IMR-90 (cell line): ENCODE data around the gene MARS1. TPM values are rescaled to one million over a fixed set of nuclear protein-coding genes. Genes with fewer than 3 reads are reported as not detected.

Source experiments
- ATAC-seq: fragments of 200-7000 bp; cut with Tn5 transposase; 2 replicates; pipeline ENCODE4 v1.9.1; 2020; ENCODE audit warnings: low read depth, mild to moderate bottlenecking, moderate library complexity
- BruUV-seq: library from RNA; stranded (reverse); fragments of 400-500 nt; replicated peaks from 2 replicates; lab custom pipeline; 2021; lab: Mats Ljungman, UMichigan
- CTCF ChIA-PET: fragments of 300-600 bp; formaldehyde crosslinking; extraction: SDS; loops from one replicate; lab custom pipeline; 2021; ENCODE audit warnings: antibody characterized with exemption; lab: Yijun Ruan, JAX
- POLR2A ChIA-PET: fragments of 300-600 bp; sonication (Branson Sonifier 250); formaldehyde crosslinking; loops from one replicate; lab custom pipeline; 2022; ENCODE audit warnings: antibody characterized with exemption; ENCODE audit not compliant: unreplicated experiment; lab: Charles Lee
- DNase-seq: peaks from one replicate; pipeline ENCODE4 v3.0.0; 2013
- H2AFZ ChIP-seq: replicated peaks from 2 replicates; pipeline ENCODE3; 2013; ENCODE audit warnings: low read length, mild to moderate bottlenecking; ENCODE audit not compliant: poor library complexity
- H2AK5ac ChIP-seq: 2 replicates; pipeline ENCODE4 v1.6.1; 2013; ENCODE audit warnings: low read depth, low read length, inconsistent platforms
- H2AK9ac ChIP-seq: replicated peaks from 2 replicates; pipeline ENCODE3; 2013; ENCODE audit warnings: mild to moderate bottlenecking, low read depth, low read length, moderate library complexity; ENCODE audit not compliant: poor library complexity
- H2BK120ac ChIP-seq: 2 replicates; pipeline ENCODE4 v1.6.1; 2013; ENCODE audit warnings: low read depth, low read length, inconsistent platforms
- H2BK15ac ChIP-seq: 3 replicates; pipeline ENCODE4 v1.6.1; 2013; ENCODE audit warnings: low read depth, low read length, inconsistent platforms
- H2BK20ac ChIP-seq: 2 replicates; pipeline ENCODE4 v1.6.1; 2013; ENCODE audit warnings: low read depth, mild to moderate bottlenecking, inconsistent platforms, low read length, moderate library complexity
- H2BK5ac ChIP-seq: 2 replicates; pipeline ENCODE4 v1.6.1; 2013; ENCODE audit warnings: mild to moderate bottlenecking, low read depth, low read length, inconsistent platforms; ENCODE audit not compliant: poor library complexity, severe bottlenecking
- H3K14ac ChIP-seq: replicated peaks from 2 replicates; pipeline ENCODE4 v1.6.1; 2013; ENCODE audit warnings: low read depth, low read length, inconsistent platforms
- H3K18ac ChIP-seq: 2 replicates; pipeline ENCODE4 v1.6.1; 2013; ENCODE audit warnings: low read depth, low read length, control low read depth
- H3K23ac ChIP-seq: 2 replicates; pipeline ENCODE4 v1.6.1; 2013; ENCODE audit warnings: low read depth, low read length, inconsistent platforms
- H3K27ac ChIP-seq: 2 replicates; pipeline ENCODE4 v1.5.1; 2013; ENCODE audit warnings: mild to moderate bottlenecking, control low read depth, low read length; ENCODE audit not compliant: insufficient read depth
- H3K27me3 ChIP-seq: 2 replicates; pipeline ENCODE4 v1.6.1; 2013; ENCODE audit warnings: low read length; ENCODE audit not compliant: control insufficient read depth, insufficient read depth
- H3K36me3 ChIP-seq: 2 replicates; pipeline ENCODE4 v1.6.1; 2013; ENCODE audit warnings: low read length, mixed read lengths; ENCODE audit not compliant: control insufficient read depth, insufficient read depth
- H3K4ac ChIP-seq: 2 replicates; pipeline ENCODE4 v1.6.1; 2013; ENCODE audit warnings: low read depth, low read length, inconsistent platforms
- H3K4me1 ChIP-seq: 2 replicates; pipeline ENCODE4 v1.6.1; 2013; ENCODE audit warnings: low read length, mixed read lengths; ENCODE audit not compliant: control insufficient read depth, insufficient read depth
- H3K4me2 ChIP-seq: 2 replicates; pipeline ENCODE4 v1.6.1; 2013; ENCODE audit warnings: low read depth, mild to moderate bottlenecking, control low read depth, low read length, moderate library complexity
- H3K4me3 ChIP-seq: 2 replicates; pipeline ENCODE4 v1.5.1; 2013; ENCODE audit warnings: low read depth, mild to moderate bottlenecking, control low read depth, low read length, moderate library complexity; ENCODE audit not compliant: insufficient read depth
- H3K56ac ChIP-seq: 2 replicates; pipeline ENCODE4 v1.6.1; 2013; ENCODE audit warnings: low read length, inconsistent platforms; ENCODE audit not compliant: insufficient read depth; ENCODE audit errors: extremely low read depth
- H3K79me1 ChIP-seq, 2 experiments: 2 replicates each; pipeline ENCODE4 v1.6.1; 2013; ENCODE audit warnings: low read length in 2 of 2, inconsistent platforms in 1 of 2, low read depth in 1 of 2
- H3K9ac ChIP-seq: 2 replicates; pipeline ENCODE4 v1.6.1; 2013; ENCODE audit warnings: low read depth, low read length, control low read depth
- H3K9me1 ChIP-seq: 2 replicates; pipeline ENCODE4 v1.6.1; 2013; ENCODE audit warnings: low read length, inconsistent platforms; ENCODE audit not compliant: insufficient read depth
- H3K9me3 ChIP-seq: 2 replicates; pipeline ENCODE4 v1.6.1; 2013; ENCODE audit warnings: low read length; ENCODE audit not compliant: control insufficient read depth, insufficient read depth
- H4K20me1 ChIP-seq: 2 replicates; pipeline ENCODE4 v1.6.1; 2013; ENCODE audit warnings: low read length, inconsistent platforms; ENCODE audit not compliant: insufficient read depth
- H4K5ac ChIP-seq: 2 replicates; pipeline ENCODE4 v1.6.1; 2013; ENCODE audit warnings: mild to moderate bottlenecking, low read depth, low read length, control low read depth
- H4K8ac ChIP-seq, 2 experiments: 2 replicates each; pipeline ENCODE4 v1.6.1; 2013; ENCODE audit warnings: low read depth in 2 of 2, low read length in 2 of 2, control low read depth in 1 of 2, inconsistent platforms in 1 of 2
- H4K91ac ChIP-seq: 2 replicates; pipeline ENCODE4 v1.6.1; 2013; ENCODE audit warnings: low read depth, low read length, inconsistent platforms; ENCODE audit not compliant: insufficient read depth
- BHLHE40 ChIP-seq: fragments of 150-350 bp; IDR thresholded peaks from 2 replicates; pipeline ENCODE4 v1.6.1; 2016; ENCODE audit warnings: mild to moderate bottlenecking, low read depth, low read length
- CHD1 ChIP-seq: IDR thresholded peaks from 2 replicates; pipeline ENCODE4 v1.6.1; 2012; ENCODE audit warnings: low read depth, low read length, improper control_type of control experiment
- FOS ChIP-seq: fragments of 150-350 bp; IDR thresholded peaks from 2 replicates; pipeline ENCODE4 v1.6.1; 2016; ENCODE audit warnings: low read depth, low read length
- MAZ ChIP-seq: IDR thresholded peaks from 2 replicates; pipeline ENCODE4 v1.6.1; 2012; ENCODE audit warnings: low read depth, mild to moderate bottlenecking, low read length, improper control_type of control experiment, moderate library complexity, borderline replicate concordance
- POLR2A ChIP-seq: IDR thresholded peaks from 2 replicates; pipeline ENCODE4 v1.6.1; 2012; ENCODE audit warnings: mild to moderate bottlenecking, low read depth, low read length
- RAD21 ChIP-seq: IDR thresholded peaks from 2 replicates; pipeline ENCODE4 v1.6.1; 2012; ENCODE audit warnings: low read length, improper control_type of control experiment
- RFX5 ChIP-seq: IDR thresholded peaks from 2 replicates; pipeline ENCODE4 v1.8.0; 2012; ENCODE audit warnings: low read depth, mild to moderate bottlenecking, low read length, moderate library complexity
- SMC3 ChIP-seq: fragments of 150-350 bp; IDR thresholded peaks from 2 replicates; pipeline ENCODE4 v1.6.1; 2016; ENCODE audit warnings: low read depth, mild to moderate bottlenecking, antibody characterized with exemption, low read length, moderate library complexity
- WGBS, 2 experiments: methylation state at CpG; one replicate each; pipeline versions ENCODE4 v1.1.5 to v1.1.7; 2013; ENCODE audit warnings: missing lambda C conversion rate in 2 of 2; ENCODE audit not compliant: insufficient read length in 1 of 2; ENCODE audit errors: extremely low coverage in 2 of 2; 5-methylcytosine and 5-hydroxymethylcytosine counted together
- dilution Hi-C: fragments of 300-500 bp; cut with HindIII; formaldehyde crosslinking; loops from one replicate; pipeline ENCODE4 v1.14.3; 2018; ENCODE audit warnings: low sequenced_read_pairs; ENCODE audit not compliant: unreplicated experiment
- in situ Hi-C: fragments of 300-500 bp; cut with MboI; formaldehyde crosslinking; loops from 3 replicates; pipeline ENCODE4 v1.14.3; 2019; ENCODE audit warnings: low sequenced_read_pairs, inconsistent platforms, mixed read lengths
- intact Hi-C: fragments of 100-400 bp; cut with micrococcal nuclease; formaldehyde crosslinking; loops from 2 replicates; pipeline ENCODE4 v1.10.0; 2022
- polyA plus RNA-seq, 3 experiments: library from polyadenylated mRNA; depleted of rRNA; stranded (reverse); fragments of >200 nt; gene quantifications; 2 replicates each; pipeline ENCODE4 v1.2.3, GENCODE V29; 2012; ENCODE audit warnings: low replicate concordance in 1 of 3
- total RNA-seq: library from RNA; depleted of rRNA; stranded (reverse); fragments of >200 nt; gene quantifications from 2 replicates; pipeline ENCODE4 v1.2.3, GENCODE V29; 2012
- TF ChIP-seq, protein P1 (sequence below): conservative IDR thresholded peaks from 2 replicates; pipeline ENCODE4 v1.5.1; 2012; ENCODE audit warnings: mild to moderate bottlenecking, low read depth, low read length, improper control_type of control experiment
- TF ChIP-seq, protein P2 (sequence below): fragments of 150-350 bp; IDR thresholded peaks from 2 replicates; pipeline ENCODE4 v1.6.1; 2017; ENCODE audit warnings: mild to moderate bottlenecking, antibody characterized with exemption, low read length, low read depth

MARS1 gene
- total and polyA plus RNA-seq, 2 of the 4 experiments (the other 2 are of a cell fraction), result 156 to 164 TPM

DNA sequence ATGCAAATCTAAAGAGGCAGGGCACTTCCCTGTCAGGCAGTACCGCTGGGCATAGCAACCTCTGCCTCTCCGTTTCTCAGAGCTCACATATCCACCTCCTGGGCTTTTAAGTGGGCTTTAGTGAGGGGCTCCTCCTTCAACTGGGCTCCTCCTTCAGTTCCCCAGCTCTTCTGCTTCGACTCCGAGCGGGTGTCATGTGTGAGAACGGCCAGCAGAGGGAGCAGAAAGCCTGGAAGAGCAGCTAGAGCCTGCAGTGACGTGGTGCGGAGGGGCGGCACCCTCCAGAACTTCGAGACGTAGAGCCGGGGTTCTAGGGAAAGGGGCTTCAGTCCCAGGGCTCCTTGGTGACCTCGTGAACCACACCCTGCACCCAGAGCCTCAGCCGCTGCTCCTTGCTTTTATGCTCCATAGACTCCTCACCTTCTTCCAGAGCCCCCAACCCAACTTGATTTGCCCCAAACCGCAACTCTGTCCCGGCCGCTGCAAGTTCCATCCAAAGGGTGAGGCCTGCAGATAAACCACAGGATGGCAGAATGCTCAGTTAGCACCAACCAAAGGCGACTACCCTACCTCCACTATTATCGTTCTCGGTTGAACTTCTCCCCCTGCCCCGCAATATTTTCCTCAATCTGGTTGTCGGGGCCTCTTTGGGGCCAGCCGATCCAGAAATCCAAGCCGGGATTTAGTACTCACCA lies 28.7 kb upstream of the MARS1 start:
- H2AK5ac ChIP-seq, result peak overlapping the region; percentile 85
- peak overlapping the region; percentile 53 for H3K27ac ChIP-seq
- peak overlapping the region; percentile 56 for H3K9ac ChIP-seq
- ATAC-seq (peak; percentile 67), DNase-seq (peak; percentile 96)
- H2BK15ac ChIP-seq, result peak overlapping the region; percentile 97; the same call in 2 of the 3 replicates
- H3K36me3 ChIP-seq, result no peaks in the 10 kb centered on the region
- peak overlapping the region; percentile 97 for H2AK9ac ChIP-seq
- in situ Hi-C loops, result no loop called here
- H4K91ac ChIP-seq, result peak overlapping the region; percentile 92
- peak overlapping the region; percentile 96 for H3K14ac ChIP-seq
- intact Hi-C loops, result loop anchor here (1.0 to 5.0 kb wide), 2 partner anchors 24 to 233 kb away; partner anchors contain the start of gene OS9
- peak overlapping the region; percentile 98 for H2AFZ ChIP-seq
- peak overlapping the region; percentile 70 for H3K56ac ChIP-seq
- H3K27me3 ChIP-seq, result no peaks in the 10 kb centered on the region
- peak overlapping the region; percentile 95 for H3K4ac ChIP-seq
- 0% methylated on average over 12 of the region's 24 CpGs; no CpG with 5 or more reads in 1 of the 2 experiments for WGBS, 2 experiments
- peak overlapping the region; percentile 77; the same call in 1 of the 2 replicates for H2BK20ac ChIP-seq
- peak overlapping the region; percentile 82 for H3K4me2 ChIP-seq
- H3K9me3 ChIP-seq, result no peaks in the 10 kb centered on the region
- no peaks in the 10 kb centered on the region for H4K20me1 ChIP-seq
- peak overlapping the region; percentile 93 to 97 for H4K8ac ChIP-seq
- H3K23ac ChIP-seq, result peak overlapping the region; percentile 95; the same call in 1 of the 2 replicates
- H2BK120ac ChIP-seq, result peak overlapping the region; percentile 88
- BruUV-seq, result no TSS peak
- peak; percentile 62; the same call in 1 of the 2 replicates for TF ChIP-seq POLR2A
- TF ChIP-seq, protein P1, sequence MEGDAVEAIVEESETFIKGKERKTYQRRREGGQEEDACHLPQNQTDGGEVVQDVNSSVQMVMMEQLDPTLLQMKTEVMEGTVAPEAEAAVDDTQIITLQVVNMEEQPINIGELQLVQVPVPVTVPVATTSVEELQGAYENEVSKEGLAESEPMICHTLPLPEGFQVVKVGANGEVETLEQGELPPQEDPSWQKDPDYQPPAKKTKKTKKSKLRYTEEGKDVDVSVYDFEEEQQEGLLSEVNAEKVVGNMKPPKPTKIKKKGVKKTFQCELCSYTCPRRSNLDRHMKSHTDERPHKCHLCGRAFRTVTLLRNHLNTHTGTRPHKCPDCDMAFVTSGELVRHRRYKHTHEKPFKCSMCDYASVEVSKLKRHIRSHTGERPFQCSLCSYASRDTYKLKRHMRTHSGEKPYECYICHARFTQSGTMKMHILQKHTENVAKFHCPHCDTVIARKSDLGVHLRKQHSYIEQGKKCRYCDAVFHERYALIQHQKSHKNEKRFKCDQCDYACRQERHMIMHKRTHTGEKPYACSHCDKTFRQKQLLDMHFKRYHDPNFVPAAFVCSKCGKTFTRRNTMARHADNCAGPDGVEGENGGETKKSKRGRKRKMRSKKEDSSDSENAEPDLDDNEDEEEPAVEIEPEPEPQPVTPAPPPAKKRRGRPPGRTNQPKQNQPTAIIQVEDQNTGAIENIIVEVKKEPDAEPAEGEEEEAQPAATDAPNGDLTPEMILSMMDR, result peak; percentile 88
- no peak for TF ChIP-seq RFX5
- no peak for TF ChIP-seq BHLHE40
- TF ChIP-seq CHD1, result peak; percentile 77; the same call in 1 of the 2 replicates
- peak; percentile 68 for TF ChIP-seq SMC3
- TF ChIP-seq MAZ, result peak; percentile 71; the same call in 1 of the 2 replicates
- TF ChIP-seq FOS, result no peak
- TF ChIP-seq, protein P2, sequence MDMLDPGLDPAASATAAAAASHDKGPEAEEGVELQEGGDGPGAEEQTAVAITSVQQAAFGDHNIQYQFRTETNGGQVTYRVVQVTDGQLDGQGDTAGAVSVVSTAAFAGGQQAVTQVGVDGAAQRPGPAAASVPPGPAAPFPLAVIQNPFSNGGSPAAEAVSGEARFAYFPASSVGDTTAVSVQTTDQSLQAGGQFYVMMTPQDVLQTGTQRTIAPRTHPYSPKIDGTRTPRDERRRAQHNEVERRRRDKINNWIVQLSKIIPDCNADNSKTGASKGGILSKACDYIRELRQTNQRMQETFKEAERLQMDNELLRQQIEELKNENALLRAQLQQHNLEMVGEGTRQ, result no peak
- peak; percentile 78 for TF ChIP-seq RAD21
- peaks cover 25% of the 10 kb centered on the region for H3K4me1 ChIP-seq
- ChIA-PET POLR2A (interaction anchor here (0.6 to 0.7 kb wide), 2 partner anchors 12 to 29 kb away, joined by 3 read pairs; no protein-coding TSS in a partner anchor), CTCF (interaction anchor here (0.5 to 1.6 kb wide), 15 partner anchors 9 to 471 kb away, joined by 3 to 10 read pairs (median 3); no protein-coding TSS in a partner anchor)
- dilution Hi-C loops, result no loop called here
- H3K79me1 ChIP-seq, result peaks cover 0 to 6% of the 10 kb centered on the region in 2 experiments; a peak in 1 of 4 replicates
- peak overlapping the region; percentile 58 for H3K4me3 ChIP-seq
- peak overlapping the region; percentile 37; the same call in 1 of the 2 replicates for H3K18ac ChIP-seq
- H2BK5ac ChIP-seq, result peak overlapping the region; percentile 58
- peaks cover 15% of the 10 kb centered on the region for H3K9me1 ChIP-seq
- H4K5ac ChIP-seq, result no peak overlapping the region
